H9 (cell line): Measurements from ENCODE around the gene PPARG. TPM values are rescaled to one million over a fixed set of nuclear protein-coding genes. Genes with fewer than 3 reads are reported as not detected.

Experiments
- DNase-seq: peaks from one replicate; pipeline ENCODE4 v3.0.0-alpha.2; 2017
- H2AFZ ChIP-seq: one replicate; pipeline ENCODE4 v1.6.1; 2013; ENCODE audit warnings: mild to moderate bottlenecking, low read length, control low read depth, moderate library complexity
- H2AK5ac ChIP-seq: 2 replicates; pipeline ENCODE4 v1.6.1; 2013; ENCODE audit warnings: low read length, control low read depth, mixed read lengths; ENCODE audit not compliant: insufficient read length
- H2BK120ac ChIP-seq: one replicate; pipeline ENCODE4 v1.6.1; 2013; ENCODE audit warnings: low read depth, mild to moderate bottlenecking, low read length, control low read depth, inconsistent platforms; ENCODE audit not compliant: poor library complexity, severe bottlenecking
- H2BK12ac ChIP-seq: 2 replicates; pipeline ENCODE4 v1.6.1; 2013; ENCODE audit warnings: low read length, control low read depth, mixed read lengths, low read depth; ENCODE audit not compliant: insufficient read length
- H2BK15ac ChIP-seq: 2 replicates; pipeline ENCODE4 v1.6.1; 2013; ENCODE audit warnings: low read depth, low read length, control low read depth
- H2BK20ac ChIP-seq: one replicate; pipeline ENCODE4 v1.6.1; 2013; ENCODE audit warnings: low read depth, mild to moderate bottlenecking, low read length, control low read depth, inconsistent platforms; ENCODE audit not compliant: poor library complexity, severe bottlenecking
- H2BK5ac ChIP-seq: 2 replicates; pipeline ENCODE4 v1.6.1; 2013; ENCODE audit warnings: low read length, control low read depth, mixed read lengths; ENCODE audit not compliant: insufficient read length
- H3K14ac ChIP-seq: 2 replicates; pipeline ENCODE4 v1.6.1; 2013; ENCODE audit warnings: low read length, control low read depth; ENCODE audit not compliant: insufficient read depth
- H3K18ac ChIP-seq: 2 replicates; pipeline ENCODE4 v1.6.1; 2013; ENCODE audit warnings: low read depth, mild to moderate bottlenecking, mixed read lengths, low read length, control low read depth; ENCODE audit not compliant: insufficient read length
- H3K23ac ChIP-seq: 2 replicates; pipeline ENCODE4 v1.6.1; 2013; ENCODE audit warnings: low read length, control low read depth, mixed read lengths, low read depth; ENCODE audit not compliant: insufficient read length
- H3K23me2 ChIP-seq: 2 replicates; pipeline ENCODE4 v1.6.1; 2013; ENCODE audit warnings: low read depth, mild to moderate bottlenecking, mixed read lengths, low read length, control low read depth; ENCODE audit not compliant: insufficient read length, poor library complexity, severe bottlenecking
- H3K27ac ChIP-seq: 2 replicates; pipeline ENCODE4 v1.5.1; 2013; ENCODE audit warnings: low read length, control low read depth, mixed read lengths, low read depth; ENCODE audit not compliant: insufficient read length
- H3K27me3 ChIP-seq: 2 replicates; pipeline ENCODE4 v1.6.1; 2013; ENCODE audit warnings: low read length, control low read depth, inconsistent platforms; ENCODE audit not compliant: insufficient read depth
- H3K4ac ChIP-seq: 2 replicates; pipeline ENCODE4 v1.6.1; 2013; ENCODE audit warnings: low read depth, mild to moderate bottlenecking, control low read depth, inconsistent platforms, low read length, moderate library complexity
- H3K4me1 ChIP-seq: 2 replicates; pipeline ENCODE4 v1.6.1; 2013; ENCODE audit warnings: low read length, control low read depth, inconsistent platforms; ENCODE audit not compliant: insufficient read depth
- H3K4me2 ChIP-seq: 2 replicates; pipeline ENCODE4 v1.6.1; 2013; ENCODE audit warnings: low read length, control low read depth, mixed read lengths; ENCODE audit not compliant: insufficient read length, insufficient read depth
- H3K56ac ChIP-seq: 2 replicates; pipeline ENCODE4 v1.6.1; 2013; ENCODE audit warnings: low read depth, mild to moderate bottlenecking, mixed read lengths, low read length, control low read depth; ENCODE audit not compliant: insufficient read length
- H3K79me1 ChIP-seq: 2 replicates; pipeline ENCODE4 v1.6.1; 2013; ENCODE audit warnings: low read depth, mild to moderate bottlenecking, moderate library complexity, low read length, control low read depth, inconsistent platforms; ENCODE audit not compliant: insufficient read depth, poor library complexity, severe bottlenecking
- H3K79me2 ChIP-seq: 2 replicates; pipeline ENCODE4 v1.6.1; 2013; ENCODE audit warnings: low read length, control low read depth, inconsistent platforms; ENCODE audit not compliant: insufficient read depth
- H3K9ac ChIP-seq: 2 replicates; pipeline ENCODE4 v1.6.1; 2013; ENCODE audit warnings: low read length, control low read depth, mixed read lengths; ENCODE audit not compliant: insufficient read length; ENCODE audit errors: extremely low read depth
- H3K9me3 ChIP-seq: one replicate; pipeline ENCODE4 v1.6.1; 2013; ENCODE audit warnings: low read depth, low read length, inconsistent platforms; ENCODE audit not compliant: control insufficient read depth
- H3T11ph ChIP-seq: one replicate; pipeline ENCODE4 v1.6.1; 2013; ENCODE audit warnings: mild to moderate bottlenecking, low read length, control low read depth, inconsistent platforms
- H4K20me1 ChIP-seq: one replicate; pipeline ENCODE4 v1.6.1; 2013; ENCODE audit not compliant: control insufficient read depth, insufficient read length, insufficient read depth
- H4K5ac ChIP-seq: 2 replicates; pipeline ENCODE4 v1.6.1; 2013; ENCODE audit warnings: low read depth, mild to moderate bottlenecking, mixed read lengths, low read length, control low read depth; ENCODE audit not compliant: insufficient read length
- H4K8ac ChIP-seq: replicated peaks from 2 replicates; pipeline ENCODE4 v1.6.1; 2013; ENCODE audit warnings: low read length, control low read depth, mixed read lengths, low read depth; ENCODE audit not compliant: insufficient read length
- H4K91ac ChIP-seq: 2 replicates; pipeline ENCODE4 v1.6.1; 2013; ENCODE audit warnings: low read depth, mild to moderate bottlenecking, moderate library complexity, mixed read lengths, low read length, control low read depth; ENCODE audit not compliant: insufficient read length
- H3K27ac Mint-ChIP-seq, 3 experiments: 2 replicates in 2 of 3; 3 replicates in 1 of 3; pipeline ENCODE4 v1.8.0; 2020 to 2021; ENCODE audit warnings: mixed read lengths in 3 of 3, mild to moderate bottlenecking in 1 of 3, moderate library complexity in 1 of 3
- H3K27me3 Mint-ChIP-seq: 2 replicates; pipeline ENCODE4 v1.8.0; 2021; ENCODE audit warnings: low read depth, mild to moderate bottlenecking, moderate library complexity, mixed read lengths
- H3K36me3 Mint-ChIP-seq, 3 experiments: 2 replicates in 2 of 3; 3 replicates in 1 of 3; pipeline ENCODE4 v1.8.0; 2020 to 2021; ENCODE audit warnings: low read depth in 3 of 3, mixed read lengths in 3 of 3; ENCODE audit not compliant: insufficient read depth in 1 of 3
- H3K4me1 Mint-ChIP-seq, 2 experiments: 2 replicates each; pipeline ENCODE4 v1.8.0; 2020; ENCODE audit warnings: mixed read lengths in 2 of 2
- H3K4me3 Mint-ChIP-seq, 2 experiments: 2 replicates in 1 of 2; 3 replicates in 1 of 2; pipeline ENCODE4 v1.8.0; 2020 to 2021; ENCODE audit warnings: mild to moderate bottlenecking in 2 of 2, mixed read lengths in 2 of 2, moderate library complexity in 1 of 2
- H3K9me3 Mint-ChIP-seq, 2 experiments: 2 replicates in 1 of 2; 3 replicates in 1 of 2; pipeline ENCODE4 v1.8.0; 2020; ENCODE audit warnings: mild to moderate bottlenecking in 2 of 2, mixed read lengths in 2 of 2, moderate library complexity in 1 of 2
- CTCF ChIP-seq: fragments of 200-600 bp; sonication (generic); conservative IDR thresholded peaks from 3 replicates; pipeline ENCODE4 v1.8.0; 2021; ENCODE audit warnings: antibody characterized with exemption, mild to moderate bottlenecking
- WGBS: extraction: QIAGEN DNeasy Blood & Tissue Kit; methylation state at CpG from one replicate; pipeline ENCODE4 v1.1.7; 2013; ENCODE audit warnings: missing lambda C conversion rate, low lambda C conversion rate, mixed read lengths; ENCODE audit not compliant: insufficient read length; ENCODE audit errors: extremely low coverage; 5-methylcytosine and 5-hydroxymethylcytosine counted together
- total RNA-seq: library from RNA; stranded (reverse); gene quantifications from 2 replicates; pipeline ENCODE4 v1.2.1, GENCODE V29; 2021

The PPARG gene
- total RNA-seq, 1 experiment from 2014 or later: 0.42 TPM

- H3K9ac ChIP-seq: peak overlapping the region; percentile 64
- peak overlapping the region; percentile 92 to 96 for H3K4me3 Mint-ChIP-seq
These were observed 195.0 kb downstream of the PPARG start for GRCh38 chr3:12483872-12484197.

More at GRCh38 chr3:12483872-12484197, 195.0 kb downstream of the PPARG start:
- Histone ChIP-seq H2BK20ac (no peak overlapping the region), H2AK5ac (no peak overlapping the region), H3T11ph (no peak overlapping the region), H3K4me2 (peak overlapping the region; percentile 81), H3K14ac (no peak overlapping the region), H3K18ac (no peak overlapping the region), H2BK12ac (no peak overlapping the region), H3K23me2 (peaks cover 11% of the 10 kb centered on the region), H3K27ac (no peak overlapping the region), H3K79me2 (peaks cover 3% of the 10 kb centered on the region; the same call in 1 of the 2 replicates), H4K5ac (no peak overlapping the region), H3K4me1 (peaks cover 3% of the 10 kb centered on the region; the same call in 1 of the 2 replicates), H3K27me3 (no peaks in the 10 kb centered on the region), H4K91ac (no peak overlapping the region), H2BK120ac (no peak overlapping the region), H3K56ac (no peak overlapping the region), H2BK15ac (no peak overlapping the region), H3K4ac (no peak overlapping the region), H2BK5ac (no peak overlapping the region), H2AFZ (no peak overlapping the region), H3K9me3 (no peaks in the 10 kb centered on the region), H3K79me1 (no peaks in the 10 kb centered on the region), H4K8ac (no peak overlapping the region), H3K23ac (no peak overlapping the region), H4K20me1 (no peaks in the 10 kb centered on the region)
- Mint-ChIP-seq H3K4me1 (peaks cover 17 to 26% of the 10 kb centered on the region in 2 experiments), H3K9me3 (no peaks in the 10 kb centered on the region), H3K27me3 (peaks cover 6% of the 10 kb centered on the region), H3K27ac (peak overlapping the region in 2 of 3 experiments; percentile 8 to 90; a peak in 4 of 7 replicates), H3K36me3 (peaks cover 0 to 7% (median 0%) of the 10 kb centered on the region in 3 experiments; a peak in 2 of 7 replicates)
- no peak for TF ChIP-seq CTCF
- WGBS: no CpG with 5 or more reads among the region's 10 CpGs
- DNase-seq: no peak

Other genes starting within 250 kb of the PPARG start
- 8.4 and 8.5 TPM in 2 replicates for gene TIMP4, start 130.2 kb upstream of the PPARG start, total RNA-seq
- 19.4 and 22.0 TPM in 2 replicates for gene TSEN2, start 195.4 kb downstream of the PPARG start, total RNA-seq